GM18511 (cell line): ENCODE results near the gene OGDH.
"Not testable (repeated sequence)": the region's sequence is repeated elsewhere in the genome, so short reads cannot be mapped to it uniquely, and the experiment has no call there.

ENCODE experiments used
- ATAC-seq: cut with Tn5 transposase; IDR thresholded peaks from one replicate; pipeline ENCODE4 v1.9.1; 2021; ENCODE audit warnings: mild to moderate bottlenecking, moderate library complexity; ENCODE audit not compliant: unreplicated experiment

OGDH gene

DNA sequence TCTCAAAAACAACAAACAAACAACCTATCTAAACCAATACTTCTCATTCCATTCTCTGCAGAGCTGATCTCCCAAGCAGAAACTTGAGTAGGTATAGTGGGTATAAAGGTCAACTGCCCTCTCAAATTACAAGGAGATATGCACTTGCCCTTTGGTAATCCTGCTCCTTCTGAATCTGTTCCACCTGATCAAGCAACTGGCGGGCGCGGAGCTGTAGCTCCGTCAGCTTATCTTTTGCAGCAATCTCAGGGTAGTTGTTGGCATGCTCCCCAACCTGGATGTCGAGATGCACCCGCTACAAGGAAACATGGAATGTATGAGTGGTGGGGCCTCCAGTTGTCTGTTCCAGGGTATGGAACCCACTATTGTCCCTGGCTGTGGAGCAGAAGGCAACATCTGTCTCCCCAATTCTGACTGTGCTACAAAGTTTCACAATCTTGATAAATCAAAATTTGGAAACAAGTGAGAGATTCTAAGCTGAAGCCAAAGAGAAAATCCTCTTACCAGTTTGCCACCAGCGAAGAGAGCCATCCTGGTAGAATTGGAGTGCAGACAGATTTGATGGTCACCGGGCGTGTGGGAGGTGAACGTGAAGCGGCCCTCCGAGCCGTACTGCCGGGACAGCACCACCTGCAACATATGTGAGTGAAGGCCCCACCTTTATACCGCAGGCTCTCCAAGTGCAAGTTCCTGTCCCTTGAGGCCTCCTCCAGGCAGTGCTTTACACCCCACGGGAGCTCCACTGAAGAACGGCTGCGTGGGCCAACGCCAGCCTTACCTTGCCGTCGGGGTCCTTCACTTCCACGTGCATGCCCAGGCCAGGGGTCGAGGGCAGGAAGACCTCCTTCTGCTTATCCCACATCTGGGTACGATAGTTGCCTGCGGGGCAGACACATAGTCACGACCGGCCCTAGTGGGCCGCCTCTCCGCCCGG, 25.2 kb upstream of the OGDH start:
- peak; percentile 47 for ATAC-seq

DNA sequence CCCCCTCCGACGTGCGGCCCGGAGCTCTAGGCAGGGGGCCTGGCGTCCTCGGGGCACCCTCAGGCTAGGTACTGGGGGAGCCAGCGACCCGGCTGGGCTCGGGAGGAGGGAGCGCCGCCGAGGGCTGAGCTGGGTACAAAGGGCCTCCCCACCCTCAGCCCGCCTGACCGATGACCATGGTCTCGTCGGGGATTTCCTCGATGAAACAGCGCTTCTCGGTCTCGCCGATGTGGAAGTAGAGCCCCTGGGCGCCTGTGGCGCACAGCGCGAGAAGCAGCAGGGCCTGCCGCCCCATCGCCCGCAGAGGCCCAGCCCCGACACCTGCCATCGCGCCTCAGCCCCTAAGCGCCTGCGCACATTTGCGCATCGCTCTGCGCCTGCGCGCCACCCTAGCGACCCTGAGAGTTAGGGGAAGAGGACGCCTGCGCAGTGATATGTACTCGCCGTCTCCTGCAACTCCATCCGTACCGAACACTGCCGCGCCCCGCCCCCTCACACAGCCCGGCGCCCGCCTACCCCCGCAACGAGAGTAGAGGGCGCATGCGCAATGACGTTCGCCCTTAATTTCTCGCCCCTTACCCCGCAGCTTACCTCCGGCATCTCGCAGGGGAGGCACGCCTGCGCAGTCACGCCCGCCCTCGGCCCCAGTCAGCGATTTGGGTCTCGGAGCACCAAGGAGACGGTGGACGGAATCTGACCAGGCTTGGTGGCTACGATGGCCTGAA, 24.4 kb upstream of the OGDH start, which contains the start of gene TMED4:
TSS of gene TMED4 (minus strand) at position 353 of the 725 bp plus-strand sequence. CDS start at position 328, 25 bp downstream.
- peak; percentile 82 for ATAC-seq

DNA sequence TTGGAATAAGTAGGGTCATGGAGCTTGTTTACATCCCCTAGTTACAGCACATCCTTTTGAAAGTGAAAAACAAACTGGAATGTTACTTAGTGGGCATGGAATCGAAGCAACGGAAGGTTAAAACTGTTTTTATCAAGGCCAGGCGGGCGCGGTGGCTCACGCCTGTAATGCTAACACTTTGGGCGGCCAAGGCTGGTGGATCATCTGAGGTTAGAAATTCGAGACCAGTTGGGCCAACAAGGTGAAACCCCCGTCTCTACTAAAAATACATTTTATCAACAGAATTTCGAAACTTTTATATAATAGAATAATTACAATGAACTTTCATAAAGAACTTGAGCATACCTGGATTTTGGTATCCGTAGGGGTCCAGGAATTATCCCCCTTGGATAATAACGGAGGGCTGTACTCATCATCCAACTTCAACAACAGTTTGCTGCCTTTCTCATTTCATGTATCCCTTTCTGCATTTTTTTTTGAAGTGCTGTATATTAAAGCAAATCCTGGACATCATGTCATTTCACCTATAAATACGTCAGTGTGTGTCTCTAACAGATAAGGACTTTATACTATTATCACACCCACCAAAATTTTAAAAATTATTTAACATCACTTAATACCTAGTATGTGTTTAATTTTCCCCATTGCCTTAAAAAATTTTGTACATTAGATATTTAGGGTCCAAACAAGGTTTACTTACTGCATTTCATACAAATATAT, 23.1 kb upstream of the OGDH start:
- ATAC-seq, result no peak

DNA sequence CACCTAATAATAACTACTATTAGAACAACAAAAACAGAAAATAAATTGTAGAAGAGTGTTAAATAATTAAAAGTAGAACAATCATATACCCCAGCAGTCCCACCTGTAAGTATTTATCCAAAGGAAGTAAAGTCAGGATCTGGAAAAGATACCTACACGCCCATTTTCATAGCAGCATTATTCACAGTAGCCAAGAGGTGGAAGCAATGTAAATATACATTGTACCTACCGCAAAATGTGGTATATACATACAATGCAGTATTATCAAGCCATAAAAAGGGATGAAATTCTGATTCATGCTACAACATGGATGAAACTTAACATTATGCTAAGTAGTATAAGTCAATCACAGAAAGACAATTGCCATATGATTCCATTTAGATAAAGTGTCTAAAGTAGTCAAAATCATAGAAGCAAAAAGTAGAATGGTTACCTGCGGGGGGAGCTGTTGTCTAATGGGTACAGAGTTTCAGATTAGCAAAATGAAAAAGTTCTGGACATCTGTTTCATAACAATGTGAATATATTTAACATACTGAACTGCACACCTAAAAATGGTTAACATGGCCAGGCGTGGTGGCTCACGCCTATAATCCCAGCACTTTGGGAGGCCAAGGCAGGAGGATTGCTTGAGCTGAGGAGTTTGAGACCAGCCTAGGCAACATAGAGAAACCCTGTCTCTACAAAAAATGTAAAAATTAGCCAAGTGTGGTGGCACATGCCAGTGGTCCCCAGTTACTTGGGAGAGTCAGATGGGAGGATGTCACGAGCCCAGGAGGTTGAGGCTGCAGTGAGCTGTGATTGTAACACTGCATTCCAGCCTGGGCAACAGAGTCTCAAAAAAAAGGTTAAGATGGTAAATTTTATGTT, 18.4 kb upstream of the OGDH start:
- no peak for ATAC-seq

DNA sequence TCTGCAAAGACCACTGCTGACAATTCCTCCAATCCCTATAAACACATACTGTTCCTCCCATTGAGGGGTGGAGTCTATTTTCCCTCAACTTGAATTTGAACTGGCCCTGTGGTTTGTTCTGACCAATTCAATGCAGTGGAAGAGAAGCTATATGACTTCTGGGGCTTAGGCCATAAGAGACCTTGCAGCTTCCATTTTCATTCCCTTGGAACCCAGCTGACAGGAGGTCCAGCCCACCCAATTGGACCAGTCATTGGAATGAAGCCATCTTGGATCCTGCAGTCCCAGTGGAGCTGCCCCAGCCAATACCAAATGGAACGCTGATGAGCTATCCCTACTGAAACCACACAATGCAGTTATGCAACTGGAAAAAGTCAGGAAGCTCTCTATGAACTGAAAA, 15.5 kb upstream of the OGDH start:
- ATAC-seq, result no peak

DNA sequence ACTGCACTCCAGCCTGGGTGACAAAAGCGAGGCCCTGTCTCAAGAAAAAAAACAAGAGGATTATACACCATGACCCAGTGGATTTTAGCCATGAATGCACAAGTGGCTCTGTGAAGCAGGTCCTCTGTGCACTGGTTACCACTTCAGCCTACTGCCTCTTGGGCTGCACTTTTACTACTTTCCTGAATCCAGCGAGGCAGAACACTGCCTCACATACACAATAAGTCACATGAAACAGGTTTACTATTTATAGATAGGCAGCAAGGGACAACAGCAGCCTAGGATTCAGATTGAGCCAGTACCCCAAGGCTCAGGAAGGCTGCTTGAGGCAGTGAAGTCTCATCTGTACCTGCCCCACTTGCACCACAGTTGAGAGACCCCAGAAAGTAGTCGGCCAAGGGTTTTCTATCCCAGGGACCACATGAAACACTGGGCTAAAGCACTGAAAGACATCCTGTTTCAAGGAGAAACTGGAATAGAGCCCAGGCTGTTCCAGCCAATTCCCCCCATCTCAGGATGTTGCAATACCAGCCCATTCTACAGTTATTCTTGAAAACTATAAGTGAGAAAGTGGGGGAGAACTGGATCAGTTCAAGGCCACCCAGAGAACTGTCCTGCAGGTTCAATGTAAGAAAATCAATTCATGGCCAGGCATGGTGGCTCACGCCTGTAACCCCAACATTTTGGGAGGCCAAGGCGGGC, 10.3 kb upstream of the OGDH start:
- ATAC-seq, result no peak

DNA sequence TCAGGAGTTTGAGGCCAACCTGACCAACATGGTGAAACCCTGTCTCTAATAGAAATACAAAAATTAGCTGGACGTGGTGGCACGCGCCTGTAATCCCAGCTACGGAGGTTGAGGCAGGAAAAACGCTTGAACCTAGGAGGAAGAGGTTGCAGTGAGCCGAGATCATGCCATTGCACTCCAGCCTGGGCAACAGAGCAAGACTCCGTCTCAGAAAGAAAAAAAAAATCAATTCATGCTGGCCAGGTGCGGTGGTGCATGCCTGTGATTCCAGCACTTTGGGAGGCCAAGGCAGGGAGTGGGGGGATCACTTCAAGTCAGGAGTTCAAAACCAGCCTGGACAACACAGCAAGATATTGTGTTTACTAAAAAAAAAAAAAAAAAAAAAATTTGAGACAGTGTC, 9.2 kb upstream of the OGDH start:
- ATAC-seq, result not testable (repeated sequence)

DNA sequence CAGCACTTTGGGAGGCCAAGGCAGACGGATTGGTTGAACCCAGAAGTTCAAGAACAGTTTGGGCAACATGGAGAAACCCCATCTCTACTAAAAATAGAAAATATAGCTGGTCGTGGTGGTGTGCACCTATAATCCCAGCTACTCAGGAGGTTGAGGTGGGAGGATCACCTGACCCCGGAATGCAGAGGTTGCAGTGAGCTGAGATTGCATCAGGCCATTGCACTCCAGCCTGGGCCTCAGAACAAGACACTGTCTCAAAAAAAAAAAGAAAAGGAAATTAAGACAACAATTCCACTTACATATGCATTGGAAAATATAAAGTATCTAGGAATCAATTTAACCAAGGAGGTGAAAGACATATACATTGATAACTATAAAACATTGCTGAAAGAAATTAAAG, 7.2 kb upstream of the OGDH start:
- ATAC-seq, result no peak

DNA sequence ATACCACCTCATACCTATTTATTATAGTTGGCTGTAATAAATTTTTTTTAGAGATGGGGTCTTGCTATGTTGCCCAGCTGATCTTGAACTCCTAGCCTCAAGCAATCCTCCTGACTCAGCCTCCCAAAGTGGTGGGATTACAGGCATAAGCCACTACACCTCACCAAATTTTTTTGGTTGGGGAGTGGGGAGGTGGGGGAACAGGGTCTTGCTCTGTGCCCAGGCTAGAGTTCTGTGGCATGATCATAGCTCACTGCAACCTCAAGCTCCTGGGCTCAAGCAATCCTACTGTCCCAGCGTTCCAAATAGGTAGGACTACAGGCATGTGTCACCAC, 3.9 kb upstream of the OGDH start:
- ATAC-seq, result no peak

DNA sequence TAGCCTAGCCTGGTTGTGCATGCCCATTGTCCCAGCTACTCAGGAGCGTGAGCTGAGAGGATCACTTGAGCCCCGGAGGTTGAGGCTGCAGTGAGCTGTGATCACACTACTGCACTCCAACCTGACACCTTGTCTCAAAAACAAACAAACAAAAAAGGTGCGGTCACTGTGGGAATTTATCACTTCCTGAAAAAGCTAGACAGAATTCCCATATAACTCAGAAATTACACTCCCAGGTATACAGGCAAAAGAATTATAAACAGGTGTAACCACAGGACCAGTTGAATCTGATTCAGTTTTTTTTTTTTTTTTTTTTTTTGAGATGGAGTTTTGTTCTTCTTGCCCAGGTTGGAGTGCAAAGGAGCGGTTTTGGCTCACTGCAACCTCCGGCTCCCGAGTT, 3.2 kb upstream of the OGDH start:
- no peak for ATAC-seq

DNA sequence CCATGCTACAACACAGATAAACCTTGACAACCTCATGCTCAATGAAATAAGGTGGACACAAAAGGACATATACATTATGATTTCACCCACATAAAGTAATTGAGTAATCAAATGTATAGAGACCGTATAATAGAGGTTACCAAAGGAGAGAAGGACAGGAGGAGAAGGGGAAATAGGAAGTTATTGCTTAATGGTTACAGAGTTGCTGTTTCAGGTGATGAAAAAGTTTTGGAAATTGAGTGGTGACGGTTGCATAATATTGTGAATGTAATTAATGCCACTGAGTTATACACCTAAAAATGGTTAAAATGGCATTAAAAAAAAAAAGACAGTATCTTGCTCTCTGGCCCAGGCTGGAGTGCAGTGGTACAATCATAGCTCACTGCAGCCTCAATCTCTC, 1.5 kb upstream of the OGDH start:
- no peak for ATAC-seq

DNA sequence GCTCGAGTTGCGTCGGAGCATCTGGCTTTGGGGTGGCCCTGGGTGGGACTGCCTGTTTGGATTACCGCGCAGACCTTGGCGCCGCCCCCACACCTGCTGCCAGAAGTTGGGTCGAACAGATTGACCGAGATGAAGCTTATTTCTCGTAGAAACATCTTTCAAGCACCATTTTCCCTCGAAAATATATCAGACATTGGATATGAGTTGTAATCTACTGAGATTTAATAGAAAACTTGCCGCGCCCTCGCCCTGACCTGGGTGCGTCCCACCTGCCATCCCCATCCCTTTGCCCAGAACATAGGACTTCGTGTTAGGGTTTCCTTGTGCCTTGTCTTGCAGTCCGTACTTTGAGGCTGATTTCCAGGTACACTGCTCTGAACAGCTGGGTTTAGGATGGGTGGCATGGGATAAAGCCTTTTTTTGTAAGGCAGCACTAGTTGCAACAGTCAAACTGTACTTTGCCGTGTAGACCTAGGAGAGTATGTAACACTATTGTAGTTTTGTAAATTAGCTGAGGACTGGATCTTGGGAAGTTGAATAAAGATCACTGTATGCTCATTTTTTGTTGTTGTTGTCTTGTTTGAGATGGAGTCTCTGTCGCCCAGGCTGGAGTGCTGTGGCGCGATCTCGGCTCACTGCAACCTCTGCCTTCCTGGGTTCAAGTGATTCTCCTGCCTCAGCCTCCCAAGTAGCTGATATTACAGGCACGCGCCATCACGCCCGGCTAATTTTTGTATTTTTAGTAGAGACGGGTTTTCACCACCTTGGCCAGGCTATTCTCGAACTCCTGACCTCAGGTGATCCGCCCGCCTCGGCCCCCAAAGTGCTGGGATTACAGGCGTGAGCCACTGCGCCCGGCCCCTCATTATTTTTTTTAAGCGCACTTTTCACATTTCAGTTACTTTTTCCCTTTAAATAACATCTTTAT, 978 bp downstream of the OGDH start:
- no peak for ATAC-seq

DNA sequence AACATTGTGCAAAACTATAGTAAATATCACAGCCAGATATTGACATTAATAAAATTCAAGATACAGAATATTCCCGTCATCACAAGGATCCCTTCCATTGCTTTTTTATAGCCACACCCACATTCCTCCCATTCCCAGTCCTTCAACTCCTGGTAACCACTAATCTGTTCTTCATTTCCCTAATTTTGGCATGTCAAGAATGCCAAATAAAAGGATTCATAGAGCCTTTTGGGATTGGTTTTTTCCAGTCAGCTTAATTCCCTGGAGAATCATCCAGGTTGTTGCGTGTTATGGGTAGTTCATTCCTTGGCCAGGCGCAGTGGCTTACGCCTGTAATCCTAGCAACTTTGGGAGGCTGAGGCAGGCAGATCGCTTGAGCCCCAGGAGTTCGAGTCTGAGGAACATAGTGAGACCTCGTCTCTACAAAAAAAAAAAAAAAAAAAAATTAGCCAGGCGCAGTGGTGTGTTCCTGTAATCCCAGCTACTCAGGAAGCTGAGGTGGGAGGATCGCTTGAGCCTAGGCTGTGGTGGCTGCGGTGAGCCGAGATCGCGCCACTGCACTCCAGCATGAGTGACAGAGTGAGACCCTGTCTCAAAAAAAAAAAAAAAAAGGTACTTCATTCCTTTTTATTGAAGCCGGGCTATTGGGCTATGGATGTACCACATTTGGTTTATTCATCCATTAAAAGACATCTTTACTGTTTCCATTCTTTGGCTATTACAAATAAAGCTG, 2.7 kb downstream of the OGDH start:
- no peak for ATAC-seq

DNA sequence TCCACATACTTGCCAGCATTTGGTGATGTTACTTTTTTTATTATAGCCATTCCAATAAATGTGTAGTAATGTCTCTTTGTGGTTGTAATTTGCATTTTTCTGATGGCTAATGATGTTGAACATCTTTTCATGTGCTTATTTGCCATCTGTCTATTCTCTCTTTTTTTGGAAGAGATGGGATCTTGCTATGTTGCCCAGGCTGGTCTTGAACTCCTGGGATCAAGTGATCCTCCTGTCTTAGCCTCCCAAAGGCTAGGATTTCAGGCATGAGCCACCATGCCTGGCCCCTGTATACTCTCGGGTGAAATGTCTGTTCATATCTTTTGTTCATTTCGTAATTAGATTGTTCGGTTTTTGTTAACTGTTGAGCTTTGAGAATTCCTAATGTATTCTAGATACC, 3.4 kb downstream of the OGDH start:
- ATAC-seq, result no peak

DNA sequence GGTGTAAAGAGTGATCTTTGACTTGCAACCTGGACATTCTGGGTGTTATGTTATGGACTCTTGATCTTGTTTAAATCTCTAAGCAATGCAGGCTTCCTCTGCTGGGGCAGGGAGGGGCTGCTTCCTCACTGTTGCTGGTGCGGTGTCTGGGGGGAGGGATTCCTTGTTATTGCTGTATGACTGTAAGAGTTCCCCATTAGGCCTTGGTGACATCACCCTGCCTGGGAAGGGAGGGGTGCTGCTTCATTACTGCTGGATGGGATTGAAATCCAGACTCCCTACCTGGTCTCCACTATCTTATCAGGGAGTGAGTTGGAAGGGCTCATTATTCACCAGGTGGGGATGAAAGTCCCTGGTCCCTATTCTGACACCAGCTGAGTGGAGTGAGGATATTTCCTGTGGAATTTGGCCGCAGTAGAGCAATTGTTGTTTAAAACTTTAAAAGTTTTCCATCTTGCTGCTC, 8.8 kb downstream of the OGDH start:
- ATAC-seq, result no peak

DNA sequence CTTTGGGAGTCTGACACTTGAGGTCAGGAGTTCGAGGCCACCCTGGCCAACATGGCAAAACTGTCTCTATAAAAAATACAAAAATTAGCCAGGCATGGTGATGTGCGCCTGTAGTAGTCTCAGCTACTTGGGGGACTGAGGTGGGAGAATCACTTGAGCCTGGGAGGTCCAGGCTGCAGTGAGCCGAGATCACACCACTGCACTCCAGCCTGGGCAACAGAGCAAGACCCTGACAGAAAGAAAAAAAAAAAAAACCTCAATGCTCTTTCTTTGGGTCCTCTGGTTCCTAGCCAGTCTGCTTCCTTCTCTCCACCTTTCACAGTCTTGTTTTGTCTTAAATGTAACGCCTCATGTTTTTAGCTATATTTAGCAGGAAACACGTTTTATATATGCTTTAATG, 9.4 kb downstream of the OGDH start:
- no peak for ATAC-seq

DNA sequence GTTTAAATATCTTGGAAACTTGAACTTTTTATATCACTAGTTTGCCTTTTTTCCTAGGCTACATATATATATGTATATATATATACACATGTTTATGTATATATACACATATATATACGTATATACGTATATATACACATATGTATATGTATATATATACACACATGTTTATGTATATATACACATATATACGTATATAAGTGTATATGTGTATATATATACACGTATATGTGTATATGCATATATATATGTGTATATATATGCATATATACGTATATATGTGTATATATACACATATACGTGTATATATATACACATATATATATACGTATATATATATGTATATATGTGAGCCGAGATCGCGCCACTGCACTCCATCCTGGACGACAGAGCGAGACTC, 10.1 kb downstream of the OGDH start:
- ATAC-seq, result no peak

DNA sequence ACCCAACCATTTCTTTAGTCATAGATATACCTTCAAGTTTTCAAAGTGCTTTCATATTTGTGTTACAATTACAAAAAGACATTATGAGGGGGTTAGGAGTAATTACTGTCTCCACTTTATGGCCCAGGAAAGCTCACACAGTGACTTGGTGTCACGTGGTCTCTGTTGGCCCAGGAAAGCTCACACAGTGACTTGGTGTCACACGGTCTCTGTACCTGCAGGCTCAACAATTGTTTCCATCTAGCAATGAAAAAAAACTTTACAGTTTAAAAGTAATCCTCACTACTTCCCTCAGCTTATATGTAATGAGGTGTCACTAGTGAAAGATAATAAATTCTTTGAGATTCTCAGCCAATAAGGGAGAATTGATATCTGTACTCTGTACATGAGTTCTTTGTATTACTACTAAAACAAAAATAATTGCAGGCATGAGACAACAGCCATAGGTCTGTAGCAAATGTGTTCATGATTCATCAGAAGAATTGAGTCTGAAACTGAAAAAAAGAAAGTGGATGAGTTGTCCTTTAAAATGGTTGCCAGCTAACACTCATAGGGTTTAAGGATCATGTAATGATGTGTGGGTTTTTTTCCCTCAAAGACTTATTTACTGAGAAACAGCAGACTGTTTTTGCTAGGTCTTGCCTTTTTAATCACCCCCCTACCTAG, 10.9 kb downstream of the OGDH start:
- peak; percentile 47 for ATAC-seq
